GM21825 (cell line): ENCODE measurements around the gene FITM1.

Experiments used
- ATAC-seq: cut with Tn5 transposase; IDR thresholded peaks from one replicate; pipeline ENCODE4 v1.9.1; 2021; ENCODE audit warnings: mild to moderate bottlenecking, moderate library complexity; ENCODE audit not compliant: unreplicated experiment

The FITM1 gene

GRCh38 chr14:24181371-24182077 lies 51.1 kb downstream of the FITM1 start:
- no peak for ATAC-seq
